ENCODE data around the gene PALLD. TPM values are rescaled to one million over a fixed set of nuclear protein-coding genes. Genes with fewer than 3 reads are reported as not detected.
A peak's percentile ranks its signal among the peaks of the same experiment; 100 is the strongest.

Gene PALLD
- total and polyA plus RNA-seq, 12 donors: 30.3 to 203 (median 90.5) TPM

GRCh38 chr4:168845897-168846296 is 349.0 kb downstream of the PALLD start:
- H3K4me1 ChIP-seq (replicated peaks in 1 of 2): peaks cover 21 to 49% of the 10 kb centered on the region in 2 donors
- 81 to 91% (median 85%) methylated on average over 2 of the region's 2 CpGs for WGBS, 4 donors
- no peaks in the 10 kb centered on the region for H3K36me3 ChIP-seq (replicated peaks in 1 of 2)
- no peak overlapping the region for H3K4me3 ChIP-seq
- no peak for DNase-seq
- H3K27me3 ChIP-seq: no peaks in the 10 kb centered on the region
- TF ChIP-seq POLR2A (IDR thresholded peaks at IDR 0.05) (no peak), CTCF (IDR thresholded peaks at IDR 0.05) (no peak)
- no peaks in the 10 kb centered on the region for H3K9me3 ChIP-seq (replicated peaks in 1 of 3)
- peak overlapping the region in 2 of 5 donors; percentile 2 to 42 for H3K27ac ChIP-seq
- intact Hi-C loops (cut with DNase I): no loop called here

- no peak for DNase-seq
- no peaks in the 10 kb centered on the region for H3K27me3 ChIP-seq
- H3K36me3 ChIP-seq (replicated peaks in 1 of 2): no peaks in the 10 kb centered on the region
- peaks cover 16 to 44% of the 10 kb centered on the region in 2 donors for H3K4me1 ChIP-seq (replicated peaks in 1 of 2)
- TF ChIP-seq POLR2A (IDR thresholded peaks at IDR 0.05) (no peak), CTCF (IDR thresholded peaks at IDR 0.05) (no peak)
- no peak overlapping the region for H3K4me3 ChIP-seq
- intact Hi-C loops (cut with DNase I): no loop called here
- 83 to 91% (median 88%) methylated on average over 4 of the region's 4 CpGs for WGBS, 4 donors
- H3K27ac ChIP-seq: peak overlapping the region in 2 of 5 donors; percentile 2 to 22
- H3K9me3 ChIP-seq (replicated peaks in 1 of 3): no peaks in the 10 kb centered on the region
Observed at GRCh38 chr4:168846414-168846813, 349.6 kb downstream of the PALLD start.

GRCh38 chr4:168847771-168848502 is 351.1 kb downstream of the PALLD start:
- Histone ChIP-seq H3K36me3 (replicated peaks in 1 of 2) (no peaks in the 10 kb centered on the region), H3K4me3 (peak overlapping the region in 1 of 4 donors; percentile 46), H3K4me1 (replicated peaks in 1 of 2) (peaks cover 14 to 33% of the 10 kb centered on the region in 2 donors), H3K27me3 (no peaks in the 10 kb centered on the region), H3K27ac (peak overlapping the region; percentile 19 to 91 (median 72)), H3K9me3 (replicated peaks in 1 of 3) (no peaks in the 10 kb centered on the region)
- 6 to 12% (median 8%) methylated on average over 3 to 4 of the region's 4 CpGs for WGBS, 4 donors
- TF ChIP-seq POLR2A (IDR thresholded peaks at IDR 0.05) (no peak), CTCF (IDR thresholded peaks at IDR 0.05) (no peak)
- intact Hi-C loops (cut with DNase I): no loop called here
- DNase-seq: peak; percentile 50 to 82 (median 66)

GRCh38 chr4:168849030-168849675 is 352.3 kb downstream of the PALLD start:
- H3K4me3 ChIP-seq: peak overlapping the region in 1 of 4 donors; percentile 4
- H3K4me1 ChIP-seq (replicated peaks in 1 of 2): peaks cover 14 to 45% of the 10 kb centered on the region in 2 donors
- H3K9me3 ChIP-seq (replicated peaks in 1 of 3): no peaks in the 10 kb centered on the region
- H3K36me3 ChIP-seq (replicated peaks in 1 of 2): no peaks in the 10 kb centered on the region
- WGBS, 4 donors: 40 to 62% (median 52%) methylated on average over 10 of the region's 10 CpGs
- TF ChIP-seq CTCF (IDR thresholded peaks at IDR 0.05) (no peak), POLR2A (IDR thresholded peaks at IDR 0.05) (no peak)
- DNase-seq: no peak
- intact Hi-C loops (cut with DNase I): no loop called here
- H3K27ac ChIP-seq: peak overlapping the region in 3 of 5 donors; percentile 72 to 91 (median 85)
- no peaks in the 10 kb centered on the region for H3K27me3 ChIP-seq
